HepG2 (cell line): Measurements from ENCODE around the gene ZCCHC3. TPM values are rescaled to one million over a fixed set of nuclear protein-coding genes. Genes with fewer than 3 reads are reported as not detected.

Source experiments
- DDIT3 ChIP-seq: sonication (generic); formaldehyde crosslinking; IDR thresholded peaks from 2 replicates; pipeline ENCODE4 v1.4.0; 2020; ENCODE audit warnings: mild to moderate bottlenecking, missing genetic modification reagents
- ELF4 ChIP-seq: sonication (generic); formaldehyde crosslinking; IDR thresholded peaks from 2 replicates; pipeline ENCODE4 v1.5.0; 2020; ENCODE audit warnings: missing genetic modification reagents, mild to moderate bottlenecking, moderate library complexity, borderline replicate concordance
- HMG20B ChIP-seq: conservative IDR thresholded peaks from 2 replicates; pipeline ENCODE4 v1.6.1; 2016; ENCODE audit warnings: missing genetic modification reagents, missing compliant biosample characterization
- MXD1 ChIP-seq: sonication (generic); formaldehyde crosslinking; IDR thresholded peaks from 2 replicates; pipeline ENCODE4 v1.4.0; 2020; ENCODE audit warnings: mild to moderate bottlenecking, missing genetic modification reagents
- MXD3 ChIP-seq: IDR thresholded peaks from 2 replicates; pipeline ENCODE4 v1.6.1; 2016; ENCODE audit warnings: mild to moderate bottlenecking, missing biosample characterization, missing genetic modification reagents
- NFE2 ChIP-seq: sonication (generic); formaldehyde crosslinking; IDR thresholded peaks from 2 replicates; pipeline ENCODE4 v1.4.0; 2020; ENCODE audit warnings: missing genetic modification reagents
- NR2F1 ChIP-seq, 2 experiments: fragments of 450-650 bp in 1 of 2; formaldehyde crosslinking in 1 of 2; IDR thresholded peaks; 2 replicates each; pipeline versions ENCODE4 v1.5.0 to v1.6.1; 2016 to 2020; ENCODE audit warnings: mild to moderate bottlenecking in 1 of 2, missing compliant biosample characterization in 1 of 2, missing genetic modification reagents in 1 of 2, moderate library complexity in 1 of 2
- NRL ChIP-seq: sonication (generic); formaldehyde crosslinking; IDR thresholded peaks from 2 replicates; pipeline ENCODE4 v1.5.0; 2020; ENCODE audit warnings: missing genetic modification reagents, mild to moderate bottlenecking, moderate library complexity, borderline replicate concordance
- PHB2 ChIP-seq: fragments of 450-650 bp; IDR thresholded peaks from 2 replicates; pipeline ENCODE4 v1.6.1; 2018; ENCODE audit not compliant: partially characterized antibody
- PLRG1 ChIP-seq: fragments of 450-650 bp; conservative IDR thresholded peaks from 2 replicates; pipeline ENCODE4 v1.6.1; 2016
- POGZ ChIP-seq: sonication (generic); formaldehyde crosslinking; IDR thresholded peaks from 2 replicates; pipeline ENCODE4 v1.4.0; 2020; ENCODE audit warnings: mild to moderate bottlenecking, missing genetic modification reagents
- PTBP1 ChIP-seq: fragments of 200-400 bp; formaldehyde crosslinking; IDR thresholded peaks from 2 replicates; pipeline ENCODE4 v1.6.1; 2018; ENCODE audit warnings: low read length, low read depth; ENCODE audit not compliant: poor library complexity, severe bottlenecking
- RARA ChIP-seq: IDR thresholded peaks from 2 replicates; pipeline ENCODE4 v1.6.1; 2016; ENCODE audit warnings: missing genetic modification reagents, missing compliant biosample characterization
- SRY ChIP-seq: sonication (generic); formaldehyde crosslinking; IDR thresholded peaks from 2 replicates; pipeline ENCODE4 v1.8.0; 2022; ENCODE audit warnings: mild to moderate bottlenecking, missing genetic modification reagents
- ZBTB49 ChIP-seq: sonication (generic); formaldehyde crosslinking; IDR thresholded peaks from 2 replicates; pipeline ENCODE4 v1.4.0; 2020; ENCODE audit warnings: missing genetic modification reagents, borderline replicate concordance
- ZNF160 ChIP-seq: sonication (generic); formaldehyde crosslinking; IDR thresholded peaks from 2 replicates; pipeline ENCODE4 v1.8.0; 2022; ENCODE audit warnings: mild to moderate bottlenecking, inconsistent platforms, missing genetic modification reagents
- ZNF30 ChIP-seq: sonication (generic); formaldehyde crosslinking; IDR thresholded peaks from 2 replicates; pipeline ENCODE4 v1.5.0; 2020; ENCODE audit warnings: mild to moderate bottlenecking, missing genetic modification reagents
- ZNF512 ChIP-seq: sonication (generic); formaldehyde crosslinking; IDR thresholded peaks from 2 replicates; pipeline ENCODE4 v1.4.0; 2020; ENCODE audit warnings: mild to moderate bottlenecking, missing genetic modification reagents
- ZNF569 ChIP-seq: sonication (generic); formaldehyde crosslinking; IDR thresholded peaks from 2 replicates; pipeline ENCODE4 v1.5.0; 2020; ENCODE audit warnings: mild to moderate bottlenecking, missing genetic modification reagents, moderate library complexity, borderline replicate concordance
- ZNF570 ChIP-seq: sonication (generic); formaldehyde crosslinking; IDR thresholded peaks from 2 replicates; pipeline ENCODE4 v1.4.0; 2020; ENCODE audit warnings: mild to moderate bottlenecking, missing genetic modification reagents, borderline replicate concordance
- ZNF597 ChIP-seq: sonication (generic); formaldehyde crosslinking; IDR thresholded peaks from 2 replicates; pipeline ENCODE4 v1.5.0; 2020; ENCODE audit warnings: missing genetic modification reagents
- ZNF660 ChIP-seq: sonication (generic); formaldehyde crosslinking; IDR thresholded peaks from 2 replicates; pipeline ENCODE4 v1.5.1; 2020; ENCODE audit warnings: mild to moderate bottlenecking, low read depth, missing genetic modification reagents, borderline replicate concordance
- ZZZ3 ChIP-seq: sonication (generic); formaldehyde crosslinking; IDR thresholded peaks from 2 replicates; pipeline ENCODE4 v1.4.0; 2020; ENCODE audit warnings: missing genetic modification reagents, mild to moderate bottlenecking, borderline replicate concordance
- polyA plus RNA-seq, 8 experiments: library from polyadenylated mRNA; depleted of rRNA in 3 of 8; stranded (reverse) in 7 of 8; unstranded in 1 of 8; fragments of >200 nt; fragmentation: Illumina TruSeq in 4 of 8; extraction: Trizol in 4 of 8; gene quantifications; 2 replicates each; pipeline versions ENCODE4 v1.2.1 to v1.2.3, GENCODE V29; 2011 to 2016; ENCODE audit warnings: low read depth in 4 of 8, missing spikeins in 1 of 8, mixed read lengths in 1 of 8; ENCODE audit not compliant: insufficient read depth in 1 of 8
- total RNA-seq, 5 experiments: library from RNA; depleted of rRNA; stranded (reverse); fragments of >200 nt; fragmentation: Illumina TruSeq; extraction: Trizol; gene quantifications; 2 replicates each; pipeline ENCODE4 v1.2.3, GENCODE V29; 2016; ENCODE audit warnings: low read depth in 1 of 5

The ZCCHC3 gene
- total and polyA plus RNA-seq, 2 of the 13 experiments (the other 11 are each of a cell fraction or from before 2014, with no cell fraction given), result 46.6 to 63.0 TPM

- TF ChIP-seq MXD1 (no peak), PTBP1 (peak; percentile 54), MXD3 (no peak), ELF4 (CRISPR knock-in tag) (0 out of 2 replicates have a peak, but pooled peaks have one; percentile 42), ZNF597 (CRISPR knock-in tag) (0 out of 2 replicates have a peak, but pooled peaks have one; percentile 9), ZNF569 (CRISPR knock-in tag) (no peak), PLRG1 (no peak), ZNF512 (CRISPR knock-in tag) (no peak), ZNF160 (0 out of 2 replicates have a peak, but pooled peaks have one; percentile 10), ZNF570 (CRISPR knock-in tag) (0 out of 2 replicates have a peak, but pooled peaks have one; percentile 12), ZNF30 (CRISPR knock-in tag) (no peak), ZNF660 (CRISPR knock-in tag) (no peak), NFE2 (CRISPR knock-in tag) (no peak), ZZZ3 (no peak), DDIT3 (CRISPR knock-in tag) (no peak), NR2F1 (CRISPR knock-in tag; IDR thresholded peaks at IDR 0.05) (no peak; a peak in 1 of 4 replicates), POGZ (CRISPR knock-in tag) (no peak; the same call in 1 of the 2 replicates), RARA (CRISPR knock-in tag) (peak; percentile 37; the same call in 1 of the 2 replicates), NRL (CRISPR knock-in tag) (no peak), SRY (no peak), HMG20B (CRISPR knock-in tag) (no peak), ZBTB49 (no peak), PHB2 (no peak)
Observed at GRCh38 chr20:325045-325888, 27.9 kb downstream of the ZCCHC3 start, which contains the start of gene SOX12 (continued).
